IMR-90 (cell line): ENCODE results near the gene C5AR2.

Experiments
- FOS ChIP-seq: fragments of 150-350 bp; IDR thresholded peaks from 2 replicates; pipeline ENCODE4 v1.6.1; 2016; ENCODE audit warnings: low read depth, low read length
- TF ChIP-seq, protein P1 (sequence below): conservative IDR thresholded peaks from 2 replicates; pipeline ENCODE4 v1.5.1; 2012; ENCODE audit warnings: mild to moderate bottlenecking, low read depth, low read length, improper control_type of control experiment

DNA sequence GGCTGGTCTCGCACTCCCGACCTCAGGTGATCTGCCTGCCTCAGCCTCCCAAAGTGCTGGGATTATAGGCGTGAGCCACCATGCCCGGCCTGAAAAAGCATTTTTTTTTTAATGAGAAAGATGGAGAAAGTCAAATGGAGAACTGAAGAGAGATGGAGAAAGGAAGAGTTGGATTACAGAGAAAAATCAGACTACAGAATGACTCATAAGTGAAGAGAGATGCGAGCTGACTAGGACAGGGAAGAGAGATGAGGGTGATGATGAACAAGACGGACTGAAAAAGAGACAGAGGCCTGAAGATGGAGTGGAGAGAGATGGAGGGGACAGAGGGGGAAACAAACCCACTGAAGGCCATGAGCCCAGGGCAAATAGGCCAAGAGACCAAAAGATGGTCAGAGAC lies 18.7 kb downstream of the C5AR2 start:
- TF ChIP-seq, protein P1, sequence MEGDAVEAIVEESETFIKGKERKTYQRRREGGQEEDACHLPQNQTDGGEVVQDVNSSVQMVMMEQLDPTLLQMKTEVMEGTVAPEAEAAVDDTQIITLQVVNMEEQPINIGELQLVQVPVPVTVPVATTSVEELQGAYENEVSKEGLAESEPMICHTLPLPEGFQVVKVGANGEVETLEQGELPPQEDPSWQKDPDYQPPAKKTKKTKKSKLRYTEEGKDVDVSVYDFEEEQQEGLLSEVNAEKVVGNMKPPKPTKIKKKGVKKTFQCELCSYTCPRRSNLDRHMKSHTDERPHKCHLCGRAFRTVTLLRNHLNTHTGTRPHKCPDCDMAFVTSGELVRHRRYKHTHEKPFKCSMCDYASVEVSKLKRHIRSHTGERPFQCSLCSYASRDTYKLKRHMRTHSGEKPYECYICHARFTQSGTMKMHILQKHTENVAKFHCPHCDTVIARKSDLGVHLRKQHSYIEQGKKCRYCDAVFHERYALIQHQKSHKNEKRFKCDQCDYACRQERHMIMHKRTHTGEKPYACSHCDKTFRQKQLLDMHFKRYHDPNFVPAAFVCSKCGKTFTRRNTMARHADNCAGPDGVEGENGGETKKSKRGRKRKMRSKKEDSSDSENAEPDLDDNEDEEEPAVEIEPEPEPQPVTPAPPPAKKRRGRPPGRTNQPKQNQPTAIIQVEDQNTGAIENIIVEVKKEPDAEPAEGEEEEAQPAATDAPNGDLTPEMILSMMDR, result no peak
- TF ChIP-seq FOS, result no peak
